H1 (cell line): ENCODE results near the gene GOLIM4. TPM values are rescaled to one million over a fixed set of nuclear protein-coding genes. Genes with fewer than 3 reads are reported as not detected.

ENCODE experiments used
- ATF3 ChIP-seq: IDR thresholded peaks from 2 replicates; pipeline ENCODE4 v1.6.1; 2011; ENCODE audit warnings: low read depth, mild to moderate bottlenecking, low read length; ENCODE audit not compliant: insufficient read depth
- CTCF ChIP-seq, 3 experiments: IDR thresholded peaks; 1 replicate in 2 of 3; 2 replicates in 1 of 3; pipeline versions ENCODE4 v1.5.1 to v1.6.1; 2011; ENCODE audit warnings: low read length in 3 of 3, mild to moderate bottlenecking in 3 of 3, inconsistent platforms in 2 of 3, low read depth in 1 of 3, moderate library complexity in 1 of 3; ENCODE audit not compliant: insufficient read depth in 1 of 3; ENCODE audit errors: control extremely low read depth in 1 of 3
- EZH2 ChIP-seq: fragments of 200-600 bp; sonication (generic); IDR thresholded peaks from 2 replicates; pipeline ENCODE4 v1.7.1; 2012; ENCODE audit warnings: low read depth, mild to moderate bottlenecking, moderate library complexity, low read length, inconsistent platforms; ENCODE audit not compliant: severe bottlenecking
- polyA plus RNA-seq, 7 experiments: library from polyadenylated mRNA; depleted of rRNA in 3 of 7; stranded (reverse) in 5 of 7; unstranded in 2 of 7; fragments of >200 nt in 5 of 7; fragments of 200-250 nt in 2 of 7; gene quantifications; 1 replicate in 5 of 7; 2 replicates in 1 of 7; 4 replicates in 1 of 7; pipeline versions ENCODE4 v1.2.1 to v1.2.3, GENCODE V29; 2011 to 2013; ENCODE audit warnings: missing spikeins in 2 of 7, mixed read lengths in 2 of 7
- total RNA-seq: library from RNA; stranded (reverse); fragmentation: NEBNext Ultra II Directional; extraction: Animal tissue kit (Norgen Biotek cat#: 25700); gene quantifications from 2 replicates; pipeline ENCODE4 v1.2.1, GENCODE V29; 2021

The GOLIM4 gene
- total and polyA plus RNA-seq, 2 of the 8 experiments (the other 6 are each of a cell fraction or from before 2014, with no cell fraction given) = 5.6 to 29.7 TPM

- TF ChIP-seq CTCF (IDR thresholded peaks at IDR 0.05; ENCODE audit: control extremely low read depth in 1 of 3, insufficient read depth in 1 of 3, low read depth in 1 of 3, low read length in 3 of 3) = no peak
- TF ChIP-seq EZH2 = no peak
- TF ChIP-seq ATF3 = no peak
Measured at GRCh38 chr3:168117059-168117458, 21.3 kb upstream of the GOLIM4 start (continued).
